M059J (cell line): ENCODE results near the gene CNGA2. TPM values are rescaled to one million over a fixed set of nuclear protein-coding genes. Genes with fewer than 3 reads are reported as not detected.
A peak's percentile ranks its signal among the peaks of the same experiment; 100 is the strongest.

Experiments
- DNase-seq: peaks from one replicate; pipeline ENCODE4 v3.0.0-alpha.2; 2012; ENCODE audit warnings: low read depth
- total RNA-seq: library from RNA; depleted of rRNA; stranded (reverse); fragments of >200 nt; shearing (Covaris generic); gene quantifications from 2 replicates; pipeline ENCODE4 v1.2.3, GENCODE V29; 2014

The CNGA2 gene
- total RNA-seq, 1 experiment from 2014 or later = not detected

DNA sequence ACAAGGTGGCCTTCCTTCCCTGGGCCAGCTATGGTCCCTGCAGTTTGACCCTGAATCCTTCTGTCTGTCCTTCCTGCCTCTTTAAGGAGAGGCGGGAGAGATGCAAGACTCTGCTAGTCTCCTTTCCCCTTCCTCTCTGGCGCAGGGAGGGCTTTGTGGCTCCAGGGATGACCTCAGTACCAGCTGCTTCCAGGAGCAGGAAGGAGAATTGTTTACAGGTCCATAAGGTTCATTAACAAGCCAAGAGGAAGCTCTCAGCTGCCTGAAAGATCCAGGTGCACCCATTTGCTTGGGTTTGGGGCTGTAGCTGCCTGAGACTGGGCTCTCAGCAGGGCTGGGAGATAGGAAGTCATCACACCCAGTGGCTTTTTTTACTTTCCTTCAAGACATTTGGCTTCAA, 22.8 kb upstream of the CNGA2 start:
- DNase-seq = no peak

DNA sequence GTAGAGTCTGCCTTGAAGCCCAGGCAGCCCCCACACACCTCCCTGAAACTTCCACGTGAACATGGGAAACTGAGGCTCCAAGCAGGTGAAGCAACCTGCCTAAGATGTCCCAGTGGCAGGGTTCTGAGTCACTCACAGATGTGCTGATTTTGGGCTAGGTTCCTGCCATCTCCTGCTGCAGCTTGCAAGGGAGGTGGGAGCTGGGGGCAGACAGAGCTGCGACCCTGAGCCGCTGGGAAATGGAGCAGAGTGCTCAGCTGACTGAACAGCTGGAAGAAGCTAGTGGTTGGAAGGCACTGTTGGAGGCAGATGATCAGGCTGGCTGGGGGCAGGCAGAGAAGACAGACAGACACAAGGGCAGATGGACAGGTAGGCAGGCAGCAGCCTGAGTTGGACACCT, 22.3 kb upstream of the CNGA2 start:
- no peak for DNase-seq

DNA sequence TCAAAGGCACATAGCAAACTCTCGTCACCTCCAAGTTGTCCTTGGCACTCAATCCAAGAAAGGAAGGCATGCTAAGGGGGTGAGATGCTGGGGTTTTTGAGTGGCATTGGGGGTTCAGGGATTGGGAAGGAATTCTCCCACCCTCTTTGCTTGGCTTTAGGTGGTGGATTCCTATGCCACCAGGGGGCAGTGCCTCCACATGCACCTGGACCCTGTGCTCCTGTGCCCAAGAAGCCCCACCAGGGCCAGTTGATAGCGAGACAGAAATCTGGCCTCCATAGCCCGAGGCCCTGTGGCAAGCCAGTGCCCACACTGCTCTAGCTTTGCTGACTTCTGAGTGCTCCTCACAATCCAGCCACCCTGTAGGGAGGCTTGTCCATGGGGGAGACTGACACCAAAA, 20.7 kb upstream of the CNGA2 start:
- peak; percentile 53 for DNase-seq

DNA sequence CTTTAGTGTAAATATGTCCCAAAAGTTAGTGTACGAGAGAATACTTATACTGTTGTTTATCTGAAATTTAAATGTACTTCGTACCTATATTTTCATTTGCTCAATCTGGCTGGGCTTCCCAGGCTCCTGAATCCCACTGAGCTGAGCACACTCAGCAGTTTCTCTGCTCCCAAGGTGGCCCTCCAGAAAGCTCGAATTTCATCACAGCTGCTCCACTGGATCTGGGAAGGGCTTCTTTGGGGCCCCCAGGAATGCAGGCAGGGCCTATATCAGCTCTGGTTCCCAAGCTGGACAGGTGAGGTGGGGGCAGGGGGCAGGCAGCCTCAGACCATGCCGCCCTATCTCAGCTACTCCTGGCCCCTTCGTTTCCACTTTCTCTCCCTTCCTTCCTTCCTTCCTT, 20.2 kb upstream of the CNGA2 start:
- no peak for DNase-seq

DNA sequence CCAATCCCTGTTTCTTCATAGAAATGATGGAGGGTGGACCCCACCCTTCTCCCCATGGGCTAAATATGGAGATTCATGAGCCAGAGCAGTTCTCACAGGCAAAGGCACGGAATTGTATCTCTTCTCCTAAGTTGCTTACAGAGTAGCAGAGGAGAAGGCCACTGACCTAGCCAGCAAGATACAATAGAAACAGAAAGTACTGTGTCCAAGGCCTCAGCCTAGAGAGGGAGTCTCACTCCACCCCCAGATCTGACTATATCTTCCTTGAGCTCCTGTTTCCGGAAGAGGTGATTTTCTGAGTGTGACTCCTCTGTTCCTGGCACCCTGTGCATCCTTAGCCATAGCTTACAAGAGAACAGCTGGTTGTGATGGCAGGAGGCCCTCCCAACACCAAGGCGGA, 18.8 kb upstream of the CNGA2 start, which contains the start of gene FATE1:
Gene FATE1, plus strand, starts transcription at position 284 of the 400 bp plus-strand sequence. Its CDS starts 85 bp downstream, at position 369.
- DNase-seq = peak; percentile 9

DNA sequence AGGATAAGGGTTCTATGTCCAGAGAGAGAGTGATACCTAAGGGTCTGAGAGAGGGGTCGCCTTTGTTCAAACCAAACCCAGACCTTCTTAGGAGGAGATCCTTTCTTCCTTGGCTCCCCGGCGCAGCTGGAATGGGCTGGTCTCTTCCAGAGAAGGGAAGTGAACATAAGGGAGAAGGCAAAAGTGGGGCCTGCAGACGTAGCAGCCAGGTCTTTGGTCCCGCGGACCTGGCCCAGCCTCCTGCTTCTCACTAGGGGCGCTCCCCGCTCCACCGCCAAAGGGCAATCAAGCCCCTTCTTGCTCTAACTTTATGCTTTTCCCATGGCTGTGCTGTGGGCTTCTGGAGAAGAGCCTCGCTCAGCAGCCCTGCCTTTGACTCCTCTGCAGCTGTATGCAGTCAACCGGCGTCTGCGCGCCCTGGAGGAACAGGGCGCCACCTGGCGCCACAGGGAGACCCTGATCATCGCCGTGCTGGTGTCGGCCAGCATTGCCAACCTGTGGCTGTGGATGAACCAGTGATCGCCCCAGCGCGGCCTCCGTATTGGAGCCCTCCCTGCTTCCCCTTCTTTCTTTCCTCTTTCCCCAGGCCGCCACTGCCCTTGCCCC, 12.2 kb upstream of the CNGA2 start:
- no peak for DNase-seq

DNA sequence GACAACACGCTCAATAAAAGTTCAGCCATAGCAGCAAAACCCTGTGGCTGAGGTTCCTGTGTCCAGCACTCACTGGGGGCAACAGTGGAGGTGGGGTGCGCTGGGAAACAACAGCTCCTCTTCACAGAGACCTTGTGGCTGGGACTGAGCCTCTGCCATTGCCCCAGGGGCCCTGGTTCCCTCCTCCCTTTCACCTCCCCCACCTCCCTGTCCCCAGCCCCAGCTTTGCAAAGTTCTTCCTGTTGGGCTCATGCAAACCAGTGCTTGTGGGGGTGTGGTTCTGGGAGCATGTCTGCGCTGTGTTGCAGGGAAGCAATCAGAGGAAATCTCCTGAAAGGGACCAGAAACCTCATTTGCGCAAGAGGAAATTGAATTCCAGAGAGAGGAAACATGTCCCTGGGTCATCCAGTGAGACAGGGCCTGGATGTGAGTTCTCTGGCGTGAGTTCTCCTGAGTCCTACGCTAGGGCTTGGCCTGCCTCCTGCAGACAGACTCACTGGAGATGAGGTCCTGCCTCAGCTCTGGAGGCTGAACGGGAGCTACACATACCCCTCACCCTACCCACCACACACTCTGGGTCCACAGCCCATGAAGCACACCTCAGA, 11.3 kb upstream of the CNGA2 start:
- no peak for DNase-seq

DNA sequence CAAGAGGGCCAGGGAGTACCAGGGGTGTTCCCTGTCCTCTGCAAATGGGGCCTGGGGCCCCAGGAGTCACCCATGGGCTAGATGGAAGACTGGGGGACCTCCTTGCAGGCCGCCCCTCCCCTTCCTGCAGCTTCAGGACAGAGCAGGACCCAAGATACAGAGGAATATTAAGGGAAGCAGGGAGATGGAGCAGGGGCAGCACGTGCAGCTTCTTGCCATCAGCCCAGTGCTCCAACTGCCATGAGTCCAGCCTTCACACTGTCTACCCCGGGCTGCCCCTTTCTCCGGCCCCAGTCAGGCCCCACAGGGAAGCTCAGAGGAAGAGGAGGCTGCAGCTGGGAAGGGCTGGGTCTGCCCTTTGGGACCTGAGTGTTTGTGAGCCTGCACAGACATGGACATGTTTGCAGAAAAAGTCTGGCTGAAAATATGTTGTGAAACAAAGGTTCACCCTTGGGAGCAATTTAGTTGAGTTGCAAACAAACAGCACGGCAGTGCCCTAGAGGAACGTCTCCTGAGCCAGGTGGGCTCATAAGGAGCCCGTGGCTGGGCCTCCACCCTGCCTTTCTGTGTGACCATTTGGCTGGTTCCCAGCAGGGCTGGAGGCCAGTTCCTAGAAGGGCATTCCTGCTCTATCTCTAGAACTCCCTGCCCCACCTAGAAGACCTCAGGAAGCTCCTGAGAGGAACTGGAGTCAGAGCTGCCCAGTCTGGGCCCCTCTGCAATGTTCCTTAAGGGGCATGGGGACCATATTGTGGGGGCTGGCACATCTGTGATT, 9.8 kb upstream of the CNGA2 start:
- DNase-seq = no peak

DNA sequence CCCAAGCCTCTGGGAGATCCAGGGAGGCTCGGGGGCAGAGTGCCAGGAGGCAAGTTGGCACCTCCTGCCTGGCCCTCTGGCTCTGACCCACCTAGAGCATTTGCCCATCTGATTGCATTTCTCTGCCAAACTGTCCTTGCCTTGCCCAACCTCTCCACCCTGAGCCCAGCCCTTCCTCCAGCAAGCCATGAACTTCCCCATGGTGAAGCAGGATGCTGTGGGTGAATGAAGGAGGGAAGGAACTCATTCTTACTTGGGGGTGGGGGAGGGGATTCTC, 9.3 kb upstream of the CNGA2 start:
- no peak for DNase-seq

DNA sequence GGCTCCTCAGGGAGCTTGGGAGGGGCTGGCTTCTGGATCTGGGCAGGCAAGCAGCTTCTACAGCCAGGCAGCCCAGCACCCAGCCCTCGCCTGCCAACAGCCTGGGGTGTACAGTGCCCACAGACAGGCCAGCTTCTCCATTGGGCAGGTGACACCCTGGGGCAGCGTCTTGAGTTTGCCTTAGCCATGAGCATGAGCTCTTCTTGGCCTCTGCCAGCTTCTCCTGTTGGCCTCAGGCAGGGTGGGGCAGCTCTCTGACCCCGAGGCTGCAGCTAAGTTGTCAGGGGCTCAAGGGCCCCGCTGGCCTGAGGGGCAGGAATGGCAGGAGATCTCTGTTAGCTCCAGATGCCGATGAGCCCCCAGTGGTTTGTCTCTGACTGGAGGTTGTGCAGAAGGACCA, 7.8 kb upstream of the CNGA2 start:
- DNase-seq = no peak

DNA sequence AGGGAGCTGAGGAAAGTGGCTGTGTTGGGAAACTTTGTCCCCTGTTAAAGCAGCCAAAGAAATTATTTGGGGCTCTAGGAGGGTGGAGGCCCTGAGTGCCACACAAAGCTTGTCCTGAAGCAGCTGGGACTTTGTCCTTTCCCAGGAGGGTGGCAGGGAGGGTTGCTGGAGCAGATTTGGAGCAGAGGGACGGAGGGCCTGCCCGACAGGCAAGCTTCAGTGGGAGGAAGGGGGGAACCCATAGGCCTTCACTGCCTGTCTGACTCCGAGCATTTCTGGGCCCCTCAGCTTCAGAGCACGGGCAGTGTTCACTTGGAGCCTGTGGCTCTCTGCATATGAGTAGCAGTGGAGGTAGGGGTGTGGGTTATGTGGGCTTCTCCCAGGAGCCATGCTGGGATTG, 7.2 kb upstream of the CNGA2 start:
- no peak for DNase-seq

DNA sequence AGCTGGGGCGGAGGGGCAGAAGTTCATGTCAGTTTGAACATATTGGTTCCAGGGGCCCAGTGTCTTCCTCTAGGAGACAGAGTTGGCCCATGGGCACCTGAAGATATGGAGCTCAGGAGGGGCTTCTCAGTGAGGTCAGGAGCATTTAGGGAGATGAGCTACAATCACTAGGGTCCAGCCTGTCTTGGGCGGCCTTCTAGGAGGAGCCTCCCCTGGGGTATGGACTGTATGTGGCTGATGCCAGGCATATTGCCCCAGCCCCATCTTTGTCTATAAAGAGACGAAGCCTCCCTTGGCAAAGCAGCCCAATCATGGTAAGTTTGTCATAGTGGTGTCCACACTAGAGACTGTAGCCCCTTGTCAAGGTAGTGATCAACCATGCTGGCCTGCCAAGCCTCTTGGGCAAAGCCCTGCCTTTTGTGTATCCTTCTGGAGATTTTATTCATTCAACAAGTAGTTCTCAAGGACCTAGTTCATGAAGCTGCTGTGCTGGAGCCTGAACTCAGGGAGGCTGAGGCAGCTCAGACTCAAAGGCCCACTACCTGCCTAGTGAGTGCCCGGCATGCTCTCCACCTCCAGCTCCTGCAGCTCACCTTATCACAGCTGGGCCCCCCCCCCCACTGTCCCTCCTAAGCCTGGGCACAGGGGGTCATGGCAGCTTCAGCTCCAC, 5.4 kb upstream of the CNGA2 start:
- no peak for DNase-seq

DNA sequence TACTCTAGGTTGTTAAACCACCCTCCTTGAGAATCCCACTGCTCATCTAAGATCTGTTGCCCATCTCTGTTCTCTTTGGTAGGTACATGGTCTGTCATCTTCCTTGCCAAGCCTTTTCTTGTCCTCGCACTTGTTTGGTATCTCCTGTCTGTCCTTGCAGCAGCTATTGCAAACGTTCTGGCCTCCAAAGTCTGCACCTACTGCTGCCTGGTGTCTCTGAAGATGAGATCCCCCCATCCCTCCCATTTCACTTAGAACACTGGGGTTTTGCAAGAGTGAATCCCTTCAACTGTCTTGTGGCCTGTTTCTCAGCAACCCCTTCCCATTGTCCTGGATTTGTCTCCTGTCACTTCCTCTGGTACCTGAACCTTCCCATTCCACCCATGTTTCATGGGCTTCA, 673 bp downstream of the CNGA2 start:
- DNase-seq = no peak

DNA sequence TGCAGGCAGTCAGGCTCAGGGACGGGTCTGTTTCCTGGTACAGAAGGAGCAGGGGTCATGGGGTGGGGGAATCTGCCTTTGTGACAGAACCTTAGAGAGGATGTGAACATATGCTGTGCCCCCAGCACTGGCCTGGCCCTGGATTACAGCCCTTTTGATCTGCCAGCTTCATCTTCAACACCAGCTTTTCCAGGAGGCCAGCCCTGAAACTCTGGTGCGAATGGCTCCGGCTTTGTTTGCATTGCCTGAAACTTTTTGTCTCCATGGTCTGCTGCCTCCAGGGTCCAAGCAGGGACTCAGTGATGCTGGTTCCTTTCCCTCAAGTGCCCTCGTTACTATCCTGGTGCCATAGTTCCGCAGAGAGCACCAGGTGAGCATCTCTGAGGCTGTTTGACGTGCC, 2.1 kb downstream of the CNGA2 start:
- no peak for DNase-seq

DNA sequence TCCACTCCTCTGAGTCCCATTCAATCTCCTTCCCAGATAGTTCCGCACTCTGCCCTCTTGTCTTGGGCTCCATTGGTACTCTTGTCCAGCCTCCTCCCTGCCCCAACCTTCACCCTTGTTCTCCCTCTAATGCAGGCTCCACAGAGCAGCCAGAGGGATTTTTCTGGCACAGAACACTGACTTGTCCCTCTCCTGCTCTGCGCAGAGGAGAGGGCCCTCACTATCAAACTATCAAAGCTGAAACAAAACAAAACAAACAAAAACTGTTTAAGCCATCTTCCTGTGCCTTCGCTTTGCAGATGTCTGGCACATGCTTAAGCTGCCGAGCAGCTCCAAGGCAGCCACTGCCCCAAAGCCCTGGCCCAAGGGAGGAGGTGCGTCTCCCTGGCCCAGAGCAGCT, 2.9 kb downstream of the CNGA2 start:
- no peak for DNase-seq

DNA sequence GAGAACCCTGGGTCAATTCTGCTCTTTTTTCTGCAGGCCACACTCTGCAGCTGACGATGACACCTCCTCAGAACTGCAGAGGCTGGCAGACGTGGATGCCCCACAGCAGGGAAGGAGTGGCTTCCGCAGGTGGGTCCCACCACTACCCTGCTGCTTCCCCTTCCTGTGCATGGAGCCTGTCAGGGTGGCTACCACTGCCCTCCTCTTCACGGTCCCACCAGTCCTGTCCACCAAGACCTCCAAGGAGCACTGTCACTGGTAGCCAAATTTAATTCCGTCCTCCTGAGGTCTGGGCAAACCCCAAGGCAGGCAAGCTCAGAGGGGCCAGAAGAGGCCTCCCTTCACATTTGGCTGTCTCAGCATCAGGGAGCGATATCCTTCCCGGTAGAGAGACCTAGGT, 4.2 kb downstream of the CNGA2 start:
- no peak for DNase-seq

DNA sequence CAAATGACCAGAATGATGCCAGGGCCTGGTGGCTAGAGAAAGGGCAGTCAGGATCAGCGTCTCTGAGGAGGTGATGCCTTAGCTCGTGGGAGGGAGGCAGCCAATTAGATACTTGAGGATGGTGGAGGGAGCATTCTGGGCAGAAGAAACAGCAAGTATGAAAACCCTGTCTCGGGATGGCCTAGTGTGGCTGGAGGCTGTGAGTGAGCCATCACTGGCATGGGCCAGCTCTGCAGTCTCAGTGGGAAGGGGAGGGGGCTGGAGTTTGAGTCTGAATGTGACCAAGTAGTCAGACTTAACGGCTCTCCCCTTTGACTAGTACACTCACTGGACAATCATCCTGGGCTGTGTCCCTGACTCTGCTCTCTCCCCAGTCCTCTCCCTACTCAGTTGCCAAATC, 7.1 kb downstream of the CNGA2 start:
- DNase-seq = no peak

DNA sequence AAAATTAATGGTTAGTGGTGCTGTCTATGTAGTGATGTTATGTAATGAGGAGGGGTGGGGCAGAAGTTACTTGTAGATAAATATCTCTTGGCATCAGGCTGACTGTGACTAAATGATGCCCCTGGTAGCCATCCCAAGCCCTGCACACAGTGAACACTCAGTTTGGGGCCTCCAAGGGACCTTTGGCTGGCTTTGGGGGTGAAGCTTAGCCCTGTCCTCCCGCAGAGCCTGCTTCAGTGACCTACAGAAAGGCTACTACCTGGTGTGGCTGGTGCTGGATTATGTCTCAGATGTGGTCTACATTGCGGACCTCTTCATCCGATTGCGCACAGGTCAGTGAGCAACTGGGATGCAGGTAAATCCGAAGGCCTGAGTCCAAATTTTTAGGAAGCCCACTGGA, 7.8 kb downstream of the CNGA2 start:
- DNase-seq = no peak

DNA sequence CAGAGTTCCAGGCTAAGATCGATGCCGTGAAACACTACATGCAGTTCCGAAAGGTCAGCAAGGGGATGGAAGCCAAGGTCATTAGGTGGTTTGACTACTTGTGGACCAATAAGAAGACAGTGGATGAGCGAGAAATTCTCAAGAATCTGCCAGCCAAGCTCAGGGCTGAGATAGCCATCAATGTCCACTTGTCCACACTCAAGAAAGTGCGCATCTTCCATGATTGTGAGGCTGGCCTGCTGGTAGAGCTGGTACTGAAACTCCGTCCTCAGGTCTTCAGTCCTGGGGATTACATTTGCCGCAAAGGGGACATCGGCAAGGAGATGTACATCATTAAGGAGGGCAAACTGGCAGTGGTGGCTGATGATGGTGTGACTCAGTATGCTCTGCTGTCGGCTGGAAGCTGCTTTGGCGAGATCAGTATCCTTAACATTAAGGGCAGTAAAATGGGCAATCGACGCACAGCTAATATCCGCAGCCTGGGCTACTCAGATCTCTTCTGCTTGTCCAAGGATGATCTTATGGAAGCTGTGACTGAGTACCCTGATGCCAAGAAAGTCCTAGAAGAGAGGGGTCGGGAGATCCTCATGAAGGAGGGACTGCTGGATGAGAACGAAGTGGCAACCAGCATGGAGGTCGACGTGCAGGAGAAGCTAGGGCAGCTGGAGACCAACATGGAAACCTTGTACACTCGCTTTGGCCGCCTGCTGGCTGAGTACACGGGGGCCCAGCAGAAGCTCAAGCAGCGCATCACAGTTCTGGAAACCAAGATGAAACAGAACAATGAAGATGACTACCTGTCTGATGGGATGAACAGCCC, 9.3 kb downstream of the CNGA2 start:
- no peak for DNase-seq

DNA sequence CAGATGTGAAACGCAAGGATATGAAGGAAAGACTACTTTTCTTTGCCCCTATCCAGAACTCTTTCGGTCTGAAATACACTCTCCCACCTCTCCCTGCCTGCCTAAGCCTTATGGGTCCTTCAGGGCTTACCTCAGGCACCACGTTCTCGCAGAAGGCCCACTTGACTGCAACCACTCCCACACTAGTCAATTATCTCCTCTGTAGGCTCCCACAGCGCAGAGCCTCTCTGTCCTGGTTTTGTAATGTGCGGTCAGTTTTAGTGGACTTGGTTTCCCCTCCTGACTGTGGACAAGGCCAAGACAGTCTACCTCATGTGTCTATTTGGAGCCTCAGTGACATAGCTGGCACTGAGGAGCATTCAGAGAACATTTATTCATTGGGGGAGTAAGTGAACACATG, 11.1 kb downstream of the CNGA2 start:
- no peak for DNase-seq

DNA sequence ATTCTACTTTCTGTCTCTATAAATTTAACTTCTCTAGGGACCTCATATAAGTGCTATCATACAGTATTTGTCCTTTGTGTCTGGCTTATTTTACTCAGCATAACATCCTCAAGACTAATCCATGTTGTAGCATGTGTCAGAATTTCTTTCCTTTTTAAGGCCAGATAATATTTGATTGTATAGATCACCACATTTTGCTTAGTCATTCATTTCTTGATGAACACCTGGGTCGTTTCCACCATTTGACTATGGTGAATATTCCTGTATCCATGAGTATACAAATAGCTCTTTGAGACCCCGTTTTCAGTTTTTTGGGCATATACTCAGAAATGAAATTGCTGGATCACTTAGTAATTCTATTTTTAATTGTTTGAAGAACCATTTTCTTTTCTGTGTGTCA, 12.0 kb downstream of the CNGA2 start:
- no peak for DNase-seq

DNA sequence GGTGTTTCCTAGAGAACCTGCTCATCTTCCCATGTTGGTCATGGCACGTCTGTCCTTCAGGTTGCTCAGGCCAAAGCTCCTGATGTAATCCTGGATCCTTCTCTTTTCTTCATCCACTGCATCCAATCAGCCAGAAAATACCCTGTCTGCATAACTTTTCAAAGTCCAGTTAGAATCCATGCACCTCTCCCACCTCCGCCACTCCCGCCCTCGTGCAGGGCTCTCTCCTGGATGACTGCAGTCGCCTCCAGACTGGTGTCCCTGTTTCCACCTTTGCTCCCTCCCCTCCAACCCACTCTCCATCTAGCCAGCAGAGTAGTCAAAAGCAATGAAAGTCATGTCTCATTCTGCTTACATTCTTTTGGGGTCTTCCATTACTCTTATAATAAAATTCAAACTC, 16.0 kb downstream of the CNGA2 start:
- no peak for DNase-seq
